PC-9 (cell line): ENCODE data around the gene NAPSA. TPM values are rescaled to one million over a fixed set of nuclear protein-coding genes. Genes with fewer than 3 reads are reported as not detected.

ENCODE experiments used
- BruUV-seq: library from RNA; stranded (reverse); fragments of 400-500 nt; replicated peaks from 2 replicates; lab custom pipeline; 2021; lab: Mats Ljungman, UMichigan
- CTCF ChIA-PET: fragments of 300-600 bp; sonication (Branson Sonifier 250); formaldehyde crosslinking; loops from one replicate; lab custom pipeline; 2022; ENCODE audit warnings: antibody characterized with exemption; lab: Charles Lee
- POLR2A ChIA-PET: fragments of 300-600 bp; sonication (Branson Sonifier 250); formaldehyde crosslinking; loops from one replicate; lab custom pipeline; 2022; ENCODE audit warnings: antibody characterized with exemption; ENCODE audit not compliant: unreplicated experiment; lab: Charles Lee
- DNase-seq, 2 experiments: peaks; one replicate each; pipeline versions ENCODE4 v3.0.0 to v3.0.0-alpha.2; 2015 to 2022; ENCODE audit warnings: mixed read lengths in 1 of 2
- H2AFZ ChIP-seq: fragments of 200-600 bp; sonication (generic); 2 replicates; pipeline ENCODE4 v1.8.1; 2017; ENCODE audit warnings: antibody characterized with exemption
- H3F3A ChIP-seq: fragments of 200-600 bp; sonication (generic); 2 replicates; pipeline ENCODE4 v1.8.1; 2017; ENCODE audit warnings: antibody characterized with exemption, mild to moderate bottlenecking, low read depth; ENCODE audit not compliant: insufficient read depth
- H3K27ac ChIP-seq: fragments of 200-600 bp; sonication (generic); 2 replicates; pipeline ENCODE4 v1.6.1; 2016; ENCODE audit warnings: mixed run types
- H3K27me3 ChIP-seq: fragments of 200-600 bp; sonication (generic); 2 replicates; pipeline ENCODE4 v1.6.1; 2016; ENCODE audit warnings: low read depth, mixed run types; ENCODE audit not compliant: insufficient read depth
- H3K36me3 ChIP-seq: fragments of 200-600 bp; sonication (generic); 2 replicates; pipeline ENCODE4 v1.6.1; 2016; ENCODE audit warnings: low read depth, mixed run types
- H3K4me1 ChIP-seq: fragments of 200-600 bp; sonication (generic); replicated peaks from 2 replicates; pipeline ENCODE4 v1.6.1; 2016; ENCODE audit warnings: mixed run types; ENCODE audit not compliant: insufficient read depth
- H3K4me2 ChIP-seq: fragments of 200-600 bp; sonication (generic); 2 replicates; pipeline ENCODE4 v1.6.1; 2017; ENCODE audit warnings: mixed run types
- H3K4me3 ChIP-seq: fragments of 200-600 bp; sonication (generic); 2 replicates; pipeline ENCODE4 v1.6.1; 2016; ENCODE audit warnings: mixed run types
- H3K79me2 ChIP-seq: fragments of 200-600 bp; sonication (generic); 2 replicates; pipeline ENCODE4 v1.6.1; 2017; ENCODE audit warnings: low read depth, mixed run types
- H3K9me2 ChIP-seq: fragments of 200-600 bp; sonication (generic); 2 replicates; pipeline ENCODE4 v1.8.1; 2017; ENCODE audit warnings: mild to moderate bottlenecking; ENCODE audit not compliant: insufficient read depth
- H3K9me3 ChIP-seq: fragments of 200-600 bp; sonication (generic); 2 replicates; pipeline ENCODE4 v1.8.1; 2016; ENCODE audit warnings: low read depth; ENCODE audit not compliant: insufficient read depth
- H4K20me1 ChIP-seq: fragments of 200-600 bp; sonication (generic); 2 replicates; pipeline ENCODE4 v1.8.1; 2017; ENCODE audit not compliant: insufficient read depth
- CTCF ChIP-seq: fragments of 200-600 bp; sonication (generic); conservative IDR thresholded peaks from 2 replicates; pipeline ENCODE4 v1.6.1; 2017; ENCODE audit warnings: mixed run types, antibody characterized with exemption, mild to moderate bottlenecking, moderate library complexity
- EZH2 ChIP-seq: fragments of 200-600 bp; sonication (generic); IDR thresholded peaks from 2 replicates; pipeline ENCODE4 v1.8.0; 2017; ENCODE audit warnings: antibody characterized with exemption, low read depth
- intact Hi-C: fragments of 100-400 bp; cut with micrococcal nuclease; formaldehyde crosslinking; loops from one replicate; pipeline ENCODE4 v1.10.0; 2022; ENCODE audit not compliant: unreplicated experiment
- total RNA-seq: library from RNA; stranded (reverse); gene quantifications from 2 replicates; pipeline ENCODE4 v1.2.3, GENCODE V29; 2021

The NAPSA gene
- total RNA-seq, 1 experiment from 2014 or later: 1.7 TPM

GRCh38 chr19:50328873-50329145, 36.6 kb downstream of the NAPSA start:
- BruUV-seq: no TSS peak
- H3K27me3 ChIP-seq: peaks cover under 1% of the 10 kb centered on the region; the same call in 1 of the 2 replicates

GRCh38 chr19:50328224-50328872, 37.1 kb downstream of the NAPSA start:
- Histone ChIP-seq H2AFZ (no peak overlapping the region), H3K4me2 (no peak overlapping the region), H3F3A (peaks cover 33% of the 10 kb centered on the region), H3K4me1 (peaks cover 17% of the 10 kb centered on the region; the same call in 1 of the 2 replicates), H3K79me2 (peaks cover 4% of the 10 kb centered on the region; the same call in 1 of the 2 replicates), H3K27me3 (peaks cover 5% of the 10 kb centered on the region; the same call in 1 of the 2 replicates), H3K4me3 (no peak overlapping the region), H3K27ac (no peak overlapping the region), H3K9me3 (no peaks in the 10 kb centered on the region), H3K9me2 (no peaks in the 10 kb centered on the region), H4K20me1 (peaks cover 19% of the 10 kb centered on the region), H3K36me3 (no peaks in the 10 kb centered on the region)
- ChIA-PET POLR2A (interaction anchor here (0.6 to 1.0 kb wide), 5 partner anchors 15 to 782 kb away, joined by 7 to 23 read pairs (median 7); no protein-coding TSS in a partner anchor), CTCF (interaction anchor here (0.6 to 0.7 kb wide), 4 partner anchors 37 to 150 kb away, joined by 3 to 15 read pairs (median 11); no protein-coding TSS in a partner anchor)
- no peak for DNase-seq
- TF ChIP-seq EZH2 (no peak), CTCF (no peak)
- intact Hi-C loops: no loop called here
- BruUV-seq: no TSS peak

More at GRCh38 chr19:50328873-50329145, 36.6 kb downstream of the NAPSA start:
- no peaks in the 10 kb centered on the region for H3K9me2 ChIP-seq
- H3F3A ChIP-seq: peaks cover 33% of the 10 kb centered on the region
- no peaks in the 10 kb centered on the region for H3K36me3 ChIP-seq
- H3K27ac ChIP-seq: no peak overlapping the region
- no peaks in the 10 kb centered on the region for H3K9me3 ChIP-seq
- TF ChIP-seq CTCF: no peak
- no peak overlapping the region for H3K4me3 ChIP-seq
- peaks cover 17% of the 10 kb centered on the region; the same call in 1 of the 2 replicates for H3K4me1 ChIP-seq
- H2AFZ ChIP-seq: no peak overlapping the region
- DNase-seq: no peak
- H3K79me2 ChIP-seq: peaks cover 4% of the 10 kb centered on the region; the same call in 1 of the 2 replicates
- intact Hi-C loops: no loop called here
- ChIA-PET POLR2A (interaction anchor here (0.6 to 1.0 kb wide), 6 partner anchors 15 to 782 kb away, joined by 7 to 23 read pairs (median 10); no protein-coding TSS in a partner anchor), CTCF (interaction anchor here (0.6 to 0.7 kb wide), 5 partner anchors 37 to 150 kb away, joined by 3 to 15 read pairs (median 10); no protein-coding TSS in a partner anchor)
- H4K20me1 ChIP-seq: peaks cover 19% of the 10 kb centered on the region
- H3K4me2 ChIP-seq: no peak overlapping the region

- peaks cover 19% of the 10 kb centered on the region for H4K20me1 ChIP-seq
- TF ChIP-seq CTCF (no peak), EZH2 (no peak)
- H3K4me2 ChIP-seq: no peak overlapping the region
- no peak for DNase-seq
- ChIA-PET CTCF (no interaction called here), POLR2A (no interaction called here)
- intact Hi-C loops: no loop called here
- peaks cover 12% of the 10 kb centered on the region; the same call in 1 of the 2 replicates for H3K4me1 ChIP-seq
- H3K79me2 ChIP-seq: peaks cover 4% of the 10 kb centered on the region; the same call in 1 of the 2 replicates
- no peaks in the 10 kb centered on the region for H3K9me3 ChIP-seq
- H2AFZ ChIP-seq: no peak overlapping the region
- H3F3A ChIP-seq: peaks cover 28% of the 10 kb centered on the region
- H3K36me3 ChIP-seq: no peaks in the 10 kb centered on the region
- no TSS peak for BruUV-seq
- no peak overlapping the region for H3K4me3 ChIP-seq
- no peaks in the 10 kb centered on the region for H3K9me2 ChIP-seq
- H3K27me3 ChIP-seq: peaks cover 7% of the 10 kb centered on the region; the same call in 1 of the 2 replicates
- no peak overlapping the region for H3K27ac ChIP-seq
Measured at GRCh38 chr19:50327461-50328223, 37.8 kb downstream of the NAPSA start.
